Epithelial cell of prostate (primary cell): ENCODE measurements around the gene SLC39A9.
A peak's percentile ranks its signal among the peaks of the same experiment; 100 is the strongest.
"Not testable (repeated sequence)": the region's sequence is repeated elsewhere in the genome, so short reads cannot be mapped to it uniquely, and the experiment has no call there.

Source experiments
- DNase-seq: peaks from one replicate; pipeline ENCODE4 v3.0.0-alpha.2; 2011; ENCODE audit warnings: low read depth, low spot score
- H3K27ac ChIP-seq: fragments of 450-650 bp; 2 replicates; pipeline ENCODE4 v1.5.1; 2017; ENCODE audit warnings: mild to moderate bottlenecking

SLC39A9 gene

DNA sequence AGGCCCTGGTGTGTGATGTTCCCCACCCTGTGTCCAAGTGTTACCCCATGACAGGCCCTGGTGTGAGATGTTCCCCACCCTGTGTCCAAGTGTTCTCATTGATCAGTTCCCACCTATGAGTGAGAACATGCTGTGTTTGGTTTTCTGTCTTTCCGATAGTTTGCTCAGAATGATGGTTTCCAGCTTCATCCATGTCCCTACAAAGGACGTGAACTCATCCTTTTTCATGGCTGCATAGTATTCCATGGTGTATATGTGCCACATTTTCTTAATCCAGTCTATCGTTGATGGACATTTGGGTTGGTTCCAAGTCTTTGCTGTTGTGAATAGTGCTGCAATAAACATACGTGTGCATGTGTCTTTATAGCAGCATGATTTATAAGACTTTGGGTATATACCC, 17.6 kb downstream of the SLC39A9 start:
- not testable (repeated sequence) for DNase-seq, H3K27ac ChIP-seq

- no peak for DNase-seq
These were observed 24.8 kb downstream of the SLC39A9 start for GRCh38 chr14:69423279-69423678.

DNA sequence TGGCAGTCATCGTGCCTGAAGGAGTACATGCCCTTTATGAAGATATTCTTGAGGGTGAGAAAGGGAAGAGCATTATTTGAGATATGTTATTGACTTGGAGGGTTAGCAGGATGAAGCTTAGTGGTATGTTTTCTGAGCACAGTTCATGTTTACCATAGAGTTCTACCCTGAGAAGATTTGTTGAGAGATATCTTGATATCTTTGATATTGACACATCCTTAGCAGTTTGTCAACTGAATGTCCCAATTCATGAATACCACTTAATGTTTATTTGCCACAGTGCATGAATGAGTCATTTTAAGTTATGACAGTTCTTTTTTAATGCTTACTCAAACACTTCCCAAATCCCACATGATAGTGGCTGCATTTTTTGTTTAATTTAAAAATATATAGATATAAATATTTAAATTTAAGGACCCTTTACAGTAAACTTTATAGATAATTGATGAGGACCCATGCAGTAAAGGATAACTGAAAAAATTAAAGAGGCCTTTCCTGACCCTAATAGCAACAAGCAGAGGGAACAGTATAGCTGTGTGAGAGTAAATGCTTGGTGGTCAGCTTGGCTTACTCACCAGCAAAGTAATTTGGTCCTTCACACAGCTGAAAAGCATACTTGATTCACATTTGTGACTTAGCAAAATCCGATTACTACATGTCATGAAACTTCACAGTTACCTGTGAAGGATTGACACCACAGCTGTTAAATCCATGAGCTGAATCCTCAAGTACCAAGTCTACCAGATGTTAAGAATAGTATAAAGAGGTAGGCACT, 25.8 kb downstream of the SLC39A9 start:
- H3K27ac ChIP-seq: no peak overlapping the region
- no peak for DNase-seq

More at GRCh38 chr14:69423279-69423678, 24.8 kb downstream of the SLC39A9 start:
- H3K27ac ChIP-seq: no peak overlapping the region

DNA sequence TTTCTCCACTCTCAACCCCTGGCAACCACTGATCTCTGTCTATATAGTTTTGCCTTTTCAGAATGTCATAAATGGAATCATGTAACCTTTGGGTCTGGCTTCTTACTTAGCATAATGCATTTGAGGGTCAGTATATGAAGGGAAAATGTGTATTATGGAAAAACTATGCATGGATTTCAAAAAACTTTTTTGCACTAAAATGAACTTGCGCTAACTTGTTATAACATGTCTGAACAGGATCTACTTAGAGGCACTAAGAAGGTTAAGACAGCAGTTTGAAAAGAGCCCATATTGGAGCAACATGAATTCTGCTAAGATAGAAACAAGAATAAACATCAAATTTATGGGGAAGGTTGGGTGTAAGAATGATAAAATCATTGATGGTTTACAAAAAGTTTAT, 29.1 kb downstream of the SLC39A9 start:
- no peak overlapping the region for H3K27ac ChIP-seq
- no peak for DNase-seq

- H3K27ac ChIP-seq: no peak overlapping the region
- no peak for DNase-seq
These were observed 30.0 kb downstream of the SLC39A9 start for GRCh38 chr14:69428289-69428998.

DNA sequence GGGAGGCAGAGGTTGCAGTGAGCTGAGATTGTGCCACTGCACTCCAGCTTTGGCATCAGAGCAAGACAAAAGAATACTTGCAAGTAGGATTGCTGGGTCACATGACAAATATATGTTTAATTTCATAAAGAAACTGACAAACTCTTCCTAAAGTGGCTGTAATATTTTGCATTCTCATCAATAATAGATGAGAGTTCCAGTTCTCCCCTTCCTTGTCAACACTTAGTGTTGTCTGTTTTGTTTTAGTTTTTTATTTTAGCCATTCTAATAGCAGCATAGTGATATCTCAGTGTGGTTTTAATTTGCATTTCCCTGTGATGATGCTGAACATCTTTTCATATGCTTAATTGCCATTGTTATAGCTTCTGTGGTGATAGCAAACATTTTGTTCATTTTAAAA, 31.2 kb downstream of the SLC39A9 start:
- no peak overlapping the region for H3K27ac ChIP-seq
- no peak for DNase-seq

DNA sequence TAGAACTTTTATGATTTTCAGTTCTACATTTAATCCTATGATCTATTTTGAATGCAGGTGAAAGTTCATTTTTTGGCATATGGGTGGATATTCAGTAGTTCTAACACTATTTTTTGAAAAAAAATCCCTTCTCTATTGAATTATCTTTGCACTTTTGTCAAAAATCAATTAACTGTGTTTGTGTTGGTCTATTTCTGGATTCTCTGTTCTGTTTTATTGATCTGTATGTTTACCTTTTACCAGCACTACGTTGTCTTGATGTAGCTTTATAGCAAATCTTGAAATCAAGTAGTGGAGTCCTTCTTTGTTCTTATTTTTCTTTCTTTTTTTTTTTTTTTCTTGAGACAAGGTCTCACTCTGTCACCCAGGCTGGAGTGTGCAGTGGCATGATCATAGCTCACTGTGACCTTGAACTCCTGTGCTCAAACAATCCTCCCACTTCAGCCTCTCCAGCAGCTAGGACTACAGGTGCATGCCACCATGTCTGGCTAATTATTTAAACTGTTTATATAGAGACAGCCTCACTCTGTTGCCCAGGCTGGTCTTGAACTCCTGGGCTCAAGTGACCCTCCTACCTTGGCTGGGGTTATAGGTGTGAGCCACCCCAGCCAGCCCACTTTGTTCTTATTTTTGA, 31.9 kb downstream of the SLC39A9 start:
- H3K27ac ChIP-seq: no peak overlapping the region
- DNase-seq: no peak

GRCh38 chr14:69432364-69432763, 33.9 kb downstream of the SLC39A9 start:
- H3K27ac ChIP-seq: no peak overlapping the region
- DNase-seq: no peak

DNA sequence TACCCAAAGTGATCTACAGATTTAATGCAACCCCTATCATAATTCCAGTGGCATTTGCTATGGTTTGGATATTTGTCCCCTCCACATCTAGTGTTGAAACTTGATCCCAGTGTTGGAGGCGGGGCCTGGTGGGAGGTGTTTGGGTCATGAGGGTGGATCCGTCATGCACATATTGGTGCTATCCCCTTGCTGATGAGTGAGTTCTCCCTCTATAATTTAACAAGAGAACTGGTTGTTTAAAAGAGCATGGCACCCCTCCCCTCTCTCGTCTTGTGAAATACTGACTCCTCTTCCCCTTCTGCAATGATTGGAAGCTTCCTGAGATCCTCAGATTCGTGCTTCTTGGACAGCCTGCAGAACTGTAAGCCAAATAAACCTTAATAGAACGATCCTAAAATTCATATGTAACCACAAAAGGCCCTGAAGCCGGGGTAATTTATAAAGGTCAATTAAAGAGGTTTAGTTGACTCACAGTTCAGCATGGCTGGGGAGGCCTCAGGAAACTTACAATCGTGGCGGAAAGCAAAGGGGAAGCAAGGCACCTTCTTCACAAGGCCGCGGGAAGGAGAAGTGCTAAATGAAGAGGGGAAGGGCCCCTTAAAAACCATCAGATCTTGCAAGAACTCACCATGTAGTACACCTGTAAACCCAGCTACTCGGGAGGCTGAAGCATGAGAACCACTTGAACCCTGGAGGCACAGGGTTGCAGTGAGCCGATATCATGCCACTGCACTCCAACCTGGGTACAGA, 41.2 kb downstream of the SLC39A9 start:
- H3K27ac ChIP-seq: no peak overlapping the region
- no peak for DNase-seq

- H3K27ac ChIP-seq: no peak overlapping the region
- no peak for DNase-seq
These were observed 43.5 kb downstream of the SLC39A9 start for GRCh38 chr14:69441948-69442347.

DNA sequence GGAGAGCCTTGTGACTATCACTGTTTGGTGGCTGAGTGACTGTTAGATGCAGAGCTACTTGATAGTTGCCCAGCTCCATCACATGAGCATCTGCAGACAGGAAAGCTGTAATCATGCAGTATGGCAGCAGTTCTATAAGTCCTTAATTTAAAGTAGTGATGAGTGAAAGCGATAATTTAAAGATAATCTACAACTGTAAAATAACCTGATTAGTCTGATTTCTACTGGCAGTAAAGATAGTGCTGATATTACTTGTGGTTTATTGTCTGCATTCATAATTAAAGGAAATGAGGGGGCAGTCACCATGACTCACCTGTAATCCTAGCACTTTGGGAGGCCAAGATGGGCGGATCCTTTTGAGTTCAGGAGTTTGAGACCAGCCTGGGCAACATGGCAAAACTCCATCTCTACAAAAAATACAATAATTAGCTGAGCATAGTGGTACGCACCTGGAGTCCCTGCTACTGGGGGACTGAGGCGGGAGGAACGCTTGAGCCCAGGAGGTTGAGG, 44.9 kb downstream of the SLC39A9 start:
- no peak overlapping the region for H3K27ac ChIP-seq
- no peak for DNase-seq

GRCh38 chr14:69449216-69449615, 50.7 kb downstream of the SLC39A9 start:
- H3K27ac ChIP-seq: no peak overlapping the region
- DNase-seq: no peak

DNA sequence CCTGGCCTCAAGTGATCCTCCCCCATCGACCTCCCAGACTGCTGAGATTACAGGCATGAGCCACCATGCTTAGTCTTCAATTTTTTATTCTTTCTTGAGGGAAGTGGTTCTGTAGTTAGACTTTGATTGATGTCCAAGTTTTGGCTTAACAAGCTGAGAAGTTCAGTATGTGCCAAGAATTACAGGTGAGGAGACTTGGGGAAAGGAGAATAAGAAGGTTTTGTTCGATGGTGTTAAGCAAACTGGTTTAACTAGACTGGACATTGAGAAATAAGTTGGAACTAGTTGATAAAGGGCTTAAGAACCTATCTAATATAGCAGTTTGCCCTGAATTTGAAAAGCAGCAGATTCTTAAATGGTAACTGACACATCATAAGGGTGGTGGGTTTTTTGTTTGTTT, 53.4 kb downstream of the SLC39A9 start:
- no peak overlapping the region for H3K27ac ChIP-seq

DNA sequence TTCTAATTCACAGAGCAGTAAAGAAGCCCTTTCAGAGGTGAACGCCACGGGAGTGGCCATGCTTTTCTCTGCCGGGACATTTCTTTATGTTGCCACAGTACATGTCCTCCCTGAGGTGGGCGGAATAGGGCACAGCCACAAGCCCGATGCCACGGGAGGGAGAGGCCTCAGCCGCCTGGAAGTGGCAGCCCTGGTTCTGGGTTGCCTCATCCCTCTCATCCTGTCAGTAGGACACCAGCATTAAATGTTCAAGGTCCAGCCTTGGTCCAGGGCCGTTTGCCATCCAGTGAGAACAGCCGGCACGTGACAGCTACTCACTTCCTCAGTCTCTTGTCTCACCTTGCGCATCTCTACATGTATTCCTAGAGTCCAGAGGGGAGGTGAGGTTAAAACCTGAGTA, 59.9 kb downstream of the SLC39A9 start:
- no peak for DNase-seq
- H3K27ac ChIP-seq: no peak overlapping the region

More for the DNA sequence above, 53.4 kb downstream of the SLC39A9 start:
- no peak for DNase-seq

DNA sequence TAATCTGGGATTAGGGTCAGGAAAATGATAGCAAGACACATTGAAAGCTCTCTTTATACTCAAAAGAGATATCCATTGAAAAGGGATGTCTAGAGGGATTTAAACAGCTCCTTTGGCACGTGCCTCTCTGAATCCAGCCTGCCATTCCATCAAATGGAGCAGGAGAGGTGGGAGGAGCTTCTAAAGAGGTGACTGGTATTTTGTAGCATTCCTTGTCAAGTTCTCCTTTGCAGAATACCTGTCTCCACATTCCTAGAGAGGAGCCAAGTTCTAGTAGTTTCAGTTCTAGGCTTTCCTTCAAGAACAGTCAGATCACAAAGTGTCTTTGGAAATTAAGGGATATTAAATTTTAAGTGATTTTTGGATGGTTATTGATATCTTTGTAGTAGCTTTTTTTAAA, 60.6 kb downstream of the SLC39A9 start:
- DNase-seq: no peak

GRCh38 chr14:69460093-69460701, 61.7 kb downstream of the SLC39A9 start:
- peak; percentile 48 for DNase-seq
- no peak overlapping the region for H3K27ac ChIP-seq

More for the DNA sequence above, 60.6 kb downstream of the SLC39A9 start:
- no peak overlapping the region for H3K27ac ChIP-seq

DNA sequence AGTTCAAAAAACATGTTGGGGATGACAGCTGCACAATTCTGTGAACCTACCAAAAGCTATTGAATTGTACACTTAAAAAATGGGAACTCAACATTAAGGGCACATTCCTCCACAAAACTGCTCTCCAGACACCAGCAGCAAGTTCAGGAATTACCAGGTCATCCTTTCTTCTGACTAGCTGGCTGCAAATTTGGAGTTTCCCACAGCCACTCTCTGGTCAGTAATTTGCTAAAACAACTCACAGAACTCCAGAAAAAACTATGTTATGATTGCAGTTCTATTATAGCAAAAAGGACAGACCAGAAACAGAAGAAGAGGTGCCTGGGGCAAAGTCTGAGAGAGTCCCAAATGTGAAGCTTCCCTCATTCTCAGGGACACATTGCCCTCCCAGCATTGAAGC, 65.9 kb downstream of the SLC39A9 start:
- no peak overlapping the region for H3K27ac ChIP-seq
- no peak for DNase-seq

- no peak for DNase-seq
- H3K27ac ChIP-seq: no peak overlapping the region
These were observed 66.3 kb downstream of the SLC39A9 start for GRCh38 chr14:69464829-69465228.

DNA sequence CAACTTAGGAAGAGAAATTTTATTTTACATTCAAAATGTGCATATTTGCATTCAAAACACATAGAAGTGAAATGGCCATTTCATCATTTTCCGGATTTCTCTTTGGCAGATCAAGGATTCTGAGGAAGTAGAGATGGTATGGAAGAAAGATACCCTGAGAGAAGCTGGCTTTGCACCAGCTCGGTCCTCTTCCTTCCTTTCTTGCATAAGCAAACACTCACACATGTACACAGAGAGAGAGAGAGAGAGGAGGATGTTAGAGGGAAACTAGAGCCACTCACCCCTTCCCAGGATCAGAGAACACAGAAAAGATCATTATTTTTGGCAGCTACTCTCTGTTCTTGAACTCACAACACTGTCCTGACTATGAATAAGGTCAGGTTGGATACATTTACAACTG, 70.5 kb downstream of the SLC39A9 start:
- no peak overlapping the region for H3K27ac ChIP-seq
- no peak for DNase-seq

DNA sequence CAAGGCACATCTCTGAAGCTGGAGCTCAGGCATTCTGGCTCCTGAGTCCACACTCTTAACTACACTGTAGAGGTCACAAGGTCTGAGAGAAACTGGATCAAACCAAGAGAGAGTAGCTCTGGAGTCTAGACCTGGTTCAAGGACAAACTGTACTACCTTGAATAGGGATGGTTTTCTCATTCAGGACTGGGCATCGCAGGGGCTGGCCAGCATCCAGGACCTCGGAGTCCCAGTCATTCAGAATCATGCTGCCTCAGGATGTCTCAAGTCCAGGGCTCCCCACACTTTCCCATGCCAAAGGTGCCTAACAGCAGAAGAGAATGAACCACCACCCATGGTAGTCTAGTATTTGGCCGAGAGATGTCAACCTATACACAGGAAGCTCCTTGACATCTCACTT, 72.9 kb downstream of the SLC39A9 start:
- H3K27ac ChIP-seq: no peak overlapping the region
- DNase-seq: no peak
